Heart right ventricle (tissue), 16 donors: ENCODE measurements around the gene PPM1L. TPM values are rescaled to one million over a fixed set of nuclear protein-coding genes. Genes with fewer than 3 reads are reported as not detected.

Experiments used
- ATAC-seq, 8 donors: fragments of 200-7000 bp; cut with Tn5 transposase; one replicate each; pipeline ENCODE4 v1.9.1; 2020; ENCODE audit warnings: mild to moderate bottlenecking in 8 of 8, moderate library complexity in 8 of 8, moderate number of reproducible peaks in 1 of 8
- DNase-seq, 2 donors: peaks; one replicate each; pipeline ENCODE4 v3.0.0-alpha.2; 2020
- H3K27ac ChIP-seq, 10 donors: fragments of 200-600 bp; sonication (generic) in 2 of 10; one replicate each; pipeline versions ENCODE4 v1.5.0 to v1.8.0; 2020 to 2022; ENCODE audit warnings: mild to moderate bottlenecking in 3 of 10
- H3K27me3 ChIP-seq, 7 donors: fragments of 200-600 bp; one replicate each; pipeline ENCODE4 v1.8.0; 2021 to 2022; ENCODE audit warnings: mild to moderate bottlenecking in 2 of 7
- H3K36me3 ChIP-seq, 9 donors: fragments of 200-600 bp; sonication (generic) in 1 of 9; one replicate each; pipeline versions ENCODE4 v1.5.0 to v1.8.0; 2020 to 2022; ENCODE audit warnings: mild to moderate bottlenecking in 2 of 9
- H3K4me1 ChIP-seq, 9 donors: fragments of 200-600 bp; sonication (generic) in 1 of 9; one replicate each; pipeline versions ENCODE4 v1.5.0 to v1.8.0; 2020 to 2022; ENCODE audit warnings: mild to moderate bottlenecking in 4 of 9
- H3K4me3 ChIP-seq, 10 donors: fragments of 200-600 bp; sonication (generic) in 2 of 10; one replicate each; pipeline versions ENCODE4 v1.5.0 to v1.8.0; 2020 to 2022; ENCODE audit warnings: mild to moderate bottlenecking in 7 of 10, moderate library complexity in 2 of 10
- H3K9me3 ChIP-seq, 11 donors: fragments of 200-600 bp in 10 of 11; sonication (generic) in 2 of 11; one replicate each; pipeline versions ENCODE4 v1.5.0 to v1.8.0; 2013 to 2022; ENCODE audit warnings: mild to moderate bottlenecking in 2 of 11, control low read depth in 1 of 11, moderate library complexity in 1 of 11
- WGBS, 2 donors: extraction: QIAGEN DNeasy Blood & Tissue Kit; methylation state at CpG; one replicate each; pipeline ENCODE4 v1.1.7; 2013; ENCODE audit warnings: inconsistent platforms in 1 of 2; 5-methylcytosine and 5-hydroxymethylcytosine counted together
- intact Hi-C, 10 donors: fragments of 100-400 bp; cut with DNase I; formaldehyde crosslinking; loops; one replicate each; pipeline versions ENCODE4 v1.11.1 to v1.14.2; 2022
- polyA plus RNA-seq, 2 donors: library from polyadenylated mRNA; stranded (reverse); fragments of 200-250 nt; gene quantifications; one replicate each; pipeline ENCODE4 v1.2.3, GENCODE V29; 2013
- total RNA-seq, 10 donors: library from RNA; stranded (reverse); fragmentation: NEBNext Ultra II Directional in 3 of 10; extraction: Animal tissue kit (Norgen Biotek cat#: 25700) in 3 of 10; gene quantifications; one replicate each; pipeline versions ENCODE4 v1.2.1 to v1.2.4, GENCODE V29; 2021 to 2023
- TF ChIP-seq, protein P1 (sequence below), 9 donors: fragments of 200-600 bp; sonication (generic) in 2 of 9; IDR thresholded peaks; one replicate each; pipeline versions ENCODE4 v1.5.0 to v1.8.0; 2021 to 2022; ENCODE audit warnings: antibody characterized with exemption in 9 of 9, mild to moderate bottlenecking in 5 of 9, moderate library complexity in 1 of 9
- donor health status: Arrhythmogenic right ventricular cardiomyopathy.
- donor health status: ischemic (EF 13 %, LVEDD 7.1; RV severe dilation, severe dysfunction).
- donor health status: healthy with polysubstance abuse.
- donor health status: DM: no; HTN: yes; CAD: no.
- donor health status: DM: no; HTN: no; CAD: no.
- donor health status: ischemic (EF 25% LVEDD 6.9; RV normal size, moderate dysfunction).
- donor health status: ischemic (EF 25% LVEDD 5.7; RV mildly dilated, moderate dysfunction).
- donor health status: healthy.
- donor health status: DM: yes; HTN: yes; CAD: no.
- donor health status: Ischemic cardiomyopathy.
- donor health status: ischemic (EF 35%, LVEDD 5.7; RV mildly dilated, moderate dysfunction).
- donor health status: nonischemic (EF 11% LVEDD 7.7; RV severe dilation, severe dysfunction).
- donor health status: DM: yes; HTN: yes; CAD: no.
- donor health status: PGD.
- donor health status: ischemic (EF 29% LVEDD 5.4; RV normal size, mild dysfunction).
- donor health status: nonischemic (EF 23%, LVEDD 6.1; RV moderate dilation, normal function).

PPM1L gene
- total and polyA plus RNA-seq, 12 donors, result 4.4 to 55.5 (median 37.7) TPM

DNA sequence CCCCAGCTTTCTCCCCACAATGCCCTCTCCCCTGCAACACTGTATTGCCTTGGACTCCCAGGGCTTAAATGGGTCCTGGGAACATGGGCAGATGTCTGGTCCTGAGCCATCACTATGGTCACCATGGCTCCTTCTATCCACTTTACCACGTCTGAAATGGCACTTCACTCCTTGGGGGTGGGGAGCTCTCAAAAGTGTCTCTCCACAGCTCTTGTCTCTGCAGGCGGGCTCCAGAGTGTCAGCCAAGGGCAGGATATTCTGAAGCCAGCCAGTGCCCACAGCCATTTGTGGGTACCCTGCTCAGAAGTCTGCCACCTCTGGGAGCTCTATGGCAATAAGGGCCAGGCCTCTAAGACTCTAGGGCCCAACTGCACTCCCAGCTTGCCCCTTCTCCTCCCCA, 163.9 kb downstream of the PPM1L start:
- DNase-seq, result no peak
- Histone ChIP-seq H3K36me3 (no peaks in the 10 kb centered on the region), H3K4me3 (no peak overlapping the region), H3K27me3 (no peaks in the 10 kb centered on the region), H3K4me1 (peaks cover 0 to 42% (median 16%) of the 10 kb centered on the region in 9 donors), H3K27ac (no peak overlapping the region), H3K9me3 (no peaks in the 10 kb centered on the region)
- ATAC-seq, result peak in 4 of 8 donors; percentile 24 to 55 (median 47)
- TF ChIP-seq, protein P1, sequence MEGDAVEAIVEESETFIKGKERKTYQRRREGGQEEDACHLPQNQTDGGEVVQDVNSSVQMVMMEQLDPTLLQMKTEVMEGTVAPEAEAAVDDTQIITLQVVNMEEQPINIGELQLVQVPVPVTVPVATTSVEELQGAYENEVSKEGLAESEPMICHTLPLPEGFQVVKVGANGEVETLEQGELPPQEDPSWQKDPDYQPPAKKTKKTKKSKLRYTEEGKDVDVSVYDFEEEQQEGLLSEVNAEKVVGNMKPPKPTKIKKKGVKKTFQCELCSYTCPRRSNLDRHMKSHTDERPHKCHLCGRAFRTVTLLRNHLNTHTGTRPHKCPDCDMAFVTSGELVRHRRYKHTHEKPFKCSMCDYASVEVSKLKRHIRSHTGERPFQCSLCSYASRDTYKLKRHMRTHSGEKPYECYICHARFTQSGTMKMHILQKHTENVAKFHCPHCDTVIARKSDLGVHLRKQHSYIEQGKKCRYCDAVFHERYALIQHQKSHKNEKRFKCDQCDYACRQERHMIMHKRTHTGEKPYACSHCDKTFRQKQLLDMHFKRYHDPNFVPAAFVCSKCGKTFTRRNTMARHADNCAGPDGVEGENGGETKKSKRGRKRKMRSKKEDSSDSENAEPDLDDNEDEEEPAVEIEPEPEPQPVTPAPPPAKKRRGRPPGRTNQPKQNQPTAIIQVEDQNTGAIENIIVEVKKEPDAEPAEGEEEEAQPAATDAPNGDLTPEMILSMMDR (IDR thresholded peaks at IDR 0.05), result no peak
- intact Hi-C loops, result loop anchor here in 4 of 10 donors (2.0 to 10.0 kb wide), 4 partner anchors 38 to 495 kb away; partner anchors contain the start of gene PPM1L (in 2 of the 4)
- WGBS, 2 donors, result 57 to 63% methylated on average over 2 of the region's 2 CpGs

DNA sequence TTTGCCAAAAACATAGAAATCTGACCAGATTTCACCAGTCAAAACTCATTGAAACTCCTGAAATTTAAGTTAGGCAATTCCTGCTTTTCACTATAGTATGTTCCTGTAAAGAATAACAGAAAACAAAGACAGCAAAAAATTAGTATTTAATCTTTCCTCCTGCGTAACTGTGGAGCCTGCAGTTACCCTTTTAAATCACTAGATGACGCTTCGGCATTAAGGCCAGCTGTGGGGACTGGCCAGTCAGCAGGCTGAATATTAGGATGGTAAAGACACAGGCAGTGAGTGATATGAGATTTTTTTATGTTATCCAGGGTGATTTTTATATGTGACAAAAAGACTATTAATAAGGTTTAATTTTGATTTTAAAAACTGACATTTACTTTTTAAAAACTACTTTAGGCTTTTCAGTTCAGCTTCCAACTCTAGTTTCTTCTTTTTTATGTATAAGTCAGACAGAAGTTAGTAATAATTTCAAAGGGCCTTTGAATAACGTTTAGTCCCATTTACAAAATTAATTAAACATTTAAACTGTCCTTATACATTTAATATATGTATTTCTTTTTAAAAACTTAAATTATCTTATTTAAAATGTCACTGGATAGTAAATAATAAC, 165.1 kb downstream of the PPM1L start:
- no peak overlapping the region for H3K4me3 ChIP-seq
- DNase-seq (peak in 1 of 2 donors; percentile 18), ATAC-seq (peak in 7 of 8 donors; percentile 71 to 84 (median 78))
- H3K27me3 ChIP-seq, result no peaks in the 10 kb centered on the region
- intact Hi-C loops, result loop anchor here in 4 of 10 donors (5.0 to 10.0 kb wide), 3 partner anchors 39 to 494 kb away; partner anchors contain the start of gene PPM1L (in 2 of the 4)
- H3K4me1 ChIP-seq, result peaks cover 0 to 45% (median 16%) of the 10 kb centered on the region in 9 donors
- H3K27ac ChIP-seq, result no peak overlapping the region
- no peaks in the 10 kb centered on the region for H3K9me3 ChIP-seq
- TF ChIP-seq, protein P1 (IDR thresholded peaks at IDR 0.05), result peak; percentile 46 to 91 (median 88)
- WGBS, 2 donors, result 32 to 35% methylated on average over 4 of the region's 4 CpGs
- no peaks in the 10 kb centered on the region for H3K36me3 ChIP-seq

DNA sequence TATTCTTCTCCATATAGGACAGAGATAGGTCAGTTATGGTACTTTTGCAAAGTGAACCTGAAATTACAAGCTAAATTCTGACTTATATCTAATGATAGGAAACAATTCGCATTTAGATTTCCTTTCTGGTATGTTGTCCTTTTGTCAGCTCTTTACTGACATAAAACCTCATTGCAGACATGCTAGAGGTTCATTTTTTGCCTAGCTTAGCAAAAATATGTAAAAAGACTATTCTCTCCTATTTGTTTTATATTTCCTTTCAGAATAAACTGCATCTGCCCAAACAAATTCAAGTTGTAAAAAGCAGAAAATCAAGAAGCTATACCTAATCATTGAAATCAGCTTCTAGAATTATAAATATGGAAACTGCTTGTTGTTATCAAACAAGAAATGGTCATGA, 168.7 kb downstream of the PPM1L start:
- no peaks in the 10 kb centered on the region for H3K9me3 ChIP-seq
- ATAC-seq (no peak), DNase-seq (no peak)
- TF ChIP-seq, protein P1 (IDR thresholded peaks at IDR 0.05), result no peak
- no peak overlapping the region for H3K27ac ChIP-seq
- H3K27me3 ChIP-seq, result no peaks in the 10 kb centered on the region
- 81 to 88% methylated on average over 1 of the region's 1 CpG for WGBS, 2 donors
- H3K36me3 ChIP-seq, result no peaks in the 10 kb centered on the region
- intact Hi-C loops, result loop anchor here in 6 of 10 donors (5.0 to 10.0 kb wide), 4 partner anchors 42 to 490 kb away; partner anchors contain the start of gene PPM1L (in 5 of the 6)
- H3K4me3 ChIP-seq, result no peak overlapping the region
- peaks cover 0 to 55% (median 22%) of the 10 kb centered on the region in 9 donors for H3K4me1 ChIP-seq

DNA sequence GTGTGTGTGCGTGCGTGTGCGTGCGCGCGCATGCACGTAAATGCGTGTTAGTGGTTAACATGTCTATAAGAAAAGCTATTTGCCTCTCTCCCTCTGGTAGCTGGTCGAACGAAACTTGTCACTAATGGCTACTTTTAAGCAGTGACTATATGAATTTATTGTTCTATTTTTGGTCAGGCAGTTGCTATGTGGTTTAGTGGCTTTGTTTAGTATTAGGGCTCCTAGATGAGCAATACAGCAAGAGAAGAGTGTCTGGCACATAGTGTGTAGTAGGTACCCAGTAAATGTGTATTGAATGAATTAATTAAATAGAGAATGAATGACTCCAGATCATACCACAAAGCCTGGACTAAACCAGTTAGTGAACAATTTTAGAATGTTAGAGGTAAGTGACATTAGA, 171.6 kb downstream of the PPM1L start:
- Histone ChIP-seq H3K4me1 (peaks cover 0 to 56% (median 23%) of the 10 kb centered on the region in 9 donors), H3K36me3 (no peaks in the 10 kb centered on the region), H3K27me3 (no peaks in the 10 kb centered on the region), H3K9me3 (no peaks in the 10 kb centered on the region), H3K4me3 (no peak overlapping the region), H3K27ac (no peak overlapping the region)
- ATAC-seq (no peak), DNase-seq (no peak)
- WGBS, 2 donors, result 78 to 92% methylated on average over 10 of the region's 10 CpGs
- intact Hi-C loops, result loop anchor here in 4 of 10 donors (5.0 to 10.0 kb wide), 3 partner anchors 170 to 487 kb away; partner anchors contain the start of gene PPM1L (in 3 of the 4)
- TF ChIP-seq, protein P1 (IDR thresholded peaks at IDR 0.05), result no peak
